AG04449 (cell line): ENCODE data around the gene UBQLN4.

Experiments used
- CTCF ChIA-PET: fragments of 350-600 bp; formaldehyde crosslinking; extraction: SDS; loops from one replicate; lab custom pipeline; 2021; ENCODE audit warnings: antibody characterized with exemption; lab: Yijun Ruan, JAX
- POLR2A ChIA-PET: fragments of 400-600, 350-600 bp; formaldehyde crosslinking; extraction: SDS; loops from one replicate; lab custom pipeline; 2020; ENCODE audit warnings: antibody characterized with exemption, inconsistent platforms; lab: Yijun Ruan, JAX
- DNase-seq: peaks from one replicate; pipeline ENCODE4 v3.0.0-alpha.2; 2010; ENCODE audit warnings: low read depth, low spot score
- H3K4me3 ChIP-seq: 2 replicates; pipeline ENCODE4 v1.5.1; 2011; ENCODE audit warnings: low read depth, mild to moderate bottlenecking, control low read depth, low read length
- CTCF ChIP-seq: IDR thresholded peaks from one replicate; pipeline ENCODE4 v1.5.1; 2011; ENCODE audit warnings: mild to moderate bottlenecking, moderate library complexity, low read length, control low read depth, inconsistent platforms; ENCODE audit not compliant: insufficient read depth; ENCODE audit errors: missing control alignments

The UBQLN4 gene

DNA sequence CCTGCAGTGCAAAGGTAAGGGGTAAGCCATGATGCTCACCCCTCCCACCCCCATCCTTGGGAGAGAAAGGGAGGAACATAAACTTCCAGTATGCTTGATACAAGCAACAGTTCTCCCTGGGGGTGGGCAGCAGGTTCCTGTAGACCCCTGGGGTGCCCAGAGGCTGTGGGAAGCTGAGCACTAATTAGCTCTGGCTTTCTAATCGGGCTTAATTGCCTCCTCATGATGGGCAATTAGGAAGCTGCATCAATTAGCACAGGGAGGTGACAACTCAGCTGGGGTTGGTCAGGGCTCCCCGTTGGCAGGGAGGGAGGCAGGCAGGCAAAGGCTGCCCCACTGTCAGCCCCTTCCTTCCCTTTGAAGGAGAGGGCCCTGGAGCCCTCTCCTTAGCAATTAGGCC lies 45.2 kb upstream of the UBQLN4 start:
- ChIA-PET CTCF (interaction anchor here (0.8 to 29.5 kb wide), 8 partner anchors 5 to 133 kb away, joined by 3 to 1837 read pairs (median 6); partner anchors contain the start of genes LMNA, SEMA4A and SLC25A44), POLR2A (interaction anchor here (1.4 to 4.6 kb wide), 2 partner anchors 29 to 44 kb away, joined by 3 to 47 read pairs; no protein-coding TSS in a partner anchor)
- no peak overlapping the region for H3K4me3 ChIP-seq
- no peak for TF ChIP-seq CTCF
- DNase-seq: no peak

GRCh38 chr1:156097499-156098178 lies 44.0 kb upstream of the UBQLN4 start:
- POLR2A ChIA-PET: interaction anchor here (0.6 to 4.6 kb wide), 5 partner anchors 18 to 50 kb away, joined by 3 to 47 read pairs (median 8); partner anchors contain the start of gene LMNA
- no peak overlapping the region for H3K4me3 ChIP-seq
- CTCF ChIA-PET: interaction anchor here (0.8 to 29.5 kb wide), 22 partner anchors 5 to 262 kb away, joined by 3 to 1837 read pairs (median 6); partner anchors contain the start of genes LMNA, MEX3A, PMF1 and SEMA4A
- TF ChIP-seq CTCF: no peak
- DNase-seq: no peak

GRCh38 chr1:156096640-156097391 lies 43.2 kb upstream of the UBQLN4 start:
- CTCF ChIA-PET: interaction anchor here (0.7 to 29.5 kb wide), 35 partner anchors 6 to 263 kb away, joined by 3 to 1837 read pairs (median 6); partner anchors contain the start of genes LMNA, MEX3A, PMF1 and SEMA4A
- TF ChIP-seq CTCF: peak; percentile 99
- DNase-seq: no peak
- H3K4me3 ChIP-seq: peak overlapping the region; percentile 3; the same call in 1 of the 2 replicates
- POLR2A ChIA-PET: interaction anchor here (0.5 to 4.6 kb wide), 8 partner anchors 10 to 217 kb away, joined by 3 to 47 read pairs (median 3); partner anchors contain the start of gene LMNA

DNA sequence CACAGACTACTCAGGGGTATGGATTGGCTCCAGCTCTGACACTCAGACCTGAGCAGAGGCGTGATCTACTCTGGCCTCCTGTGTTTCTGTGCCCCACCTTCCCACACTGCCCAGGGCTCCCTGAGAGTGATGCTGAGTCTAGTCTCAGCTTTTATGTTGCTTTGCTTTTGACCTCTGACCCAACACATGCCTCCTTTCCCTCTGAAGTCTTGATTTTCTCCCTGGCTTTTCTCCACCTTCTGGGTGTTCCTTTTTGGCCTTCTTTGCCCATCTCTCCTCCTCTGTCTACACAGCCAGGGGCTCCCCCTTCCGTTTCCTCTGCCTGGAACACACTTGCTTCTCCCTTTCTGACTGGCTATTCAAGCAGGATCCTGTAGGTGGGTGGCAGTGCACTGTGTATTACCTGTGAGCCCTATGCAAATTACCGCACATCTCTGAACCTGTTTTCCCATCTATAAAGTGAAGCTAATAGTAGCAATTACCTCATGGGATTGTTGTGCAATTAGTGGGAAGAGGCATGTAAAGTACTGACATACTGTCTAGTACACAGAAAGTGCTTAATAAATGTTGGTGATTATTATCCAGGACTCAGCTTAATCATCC lies 42.4 kb upstream of the UBQLN4 start:
- CTCF ChIA-PET: interaction anchor here (0.7 to 29.5 kb wide), 29 partner anchors 7 to 263 kb away, joined by 3 to 1837 read pairs (median 6); partner anchors contain the start of genes LMNA, MEX3A, PMF1 and SEMA4A

GRCh38 chr1:156091610-156092009 lies 38.0 kb upstream of the UBQLN4 start:
- TF ChIP-seq CTCF: no peak
- ChIA-PET CTCF (interaction anchor here (0.9 to 29.5 kb wide), 10 partner anchors 12 to 267 kb away, joined by 3 to 1837 read pairs (median 12); partner anchors contain the start of genes LMNA and SEMA4A), POLR2A (no interaction called here)
- DNase-seq: no peak
- no peak overlapping the region for H3K4me3 ChIP-seq

More for the DNA sequence above, 42.4 kb upstream of the UBQLN4 start:
- no peak overlapping the region for H3K4me3 ChIP-seq
- POLR2A ChIA-PET: interaction anchor here (0.5 to 4.6 kb wide), 4 partner anchors 19 to 218 kb away, joined by 3 to 47 read pairs (median 10); partner anchors contain the start of gene LMNA
- no peak for TF ChIP-seq CTCF
- no peak for DNase-seq
